Lung (tissue), 12 donors: ENCODE data around the gene UCHL5. TPM values are rescaled to one million over a fixed set of nuclear protein-coding genes. Genes with fewer than 3 reads are reported as not detected.

Source experiments
- ATAC-seq: fragments of 200-7000 bp; cut with Tn5 transposase; one replicate; pipeline ENCODE4 v1.9.1; 2020; ENCODE audit warnings: moderate number of reproducible peaks; ENCODE audit not compliant: insufficient read depth, low FRiP score
- DNase-seq, 3 donors: peaks; one replicate each; pipeline ENCODE4 v3.0.0-alpha.2; 2013 to 2017
- H3K27ac ChIP-seq, 2 donors: one replicate each; pipeline ENCODE4 v1.5.1; 2013; ENCODE audit warnings: mild to moderate bottlenecking in 2 of 2, moderate library complexity in 2 of 2, control low read depth in 1 of 2, inconsistent platforms in 1 of 2, low read depth in 1 of 2, low read length in 1 of 2
- H3K27me3 ChIP-seq, 3 donors: one replicate each; pipeline ENCODE4 v1.5.1; 2013; ENCODE audit warnings: low read length in 2 of 3; ENCODE audit not compliant: control insufficient read depth in 3 of 3, insufficient read depth in 3 of 3
- H3K36me3 ChIP-seq, 4 donors: one replicate each; pipeline ENCODE4 v1.5.1; 2013; ENCODE audit warnings: low read length in 4 of 4, mild to moderate bottlenecking in 1 of 4, moderate library complexity in 1 of 4; ENCODE audit not compliant: control insufficient read depth in 4 of 4, insufficient read depth in 4 of 4
- H3K4me1 ChIP-seq, 5 donors: one replicate each; pipeline ENCODE4 v1.5.1; 2013; ENCODE audit warnings: low read length in 5 of 5, mild to moderate bottlenecking in 2 of 5, moderate library complexity in 1 of 5; ENCODE audit not compliant: control insufficient read depth in 5 of 5, insufficient read depth in 5 of 5
- H3K4me3 ChIP-seq: one replicate; pipeline ENCODE4 v1.5.1; 2013; ENCODE audit warnings: mild to moderate bottlenecking, control low read depth, moderate library complexity
- H3K9ac ChIP-seq, 2 donors: one replicate each; pipeline ENCODE4 v1.5.1; 2013; ENCODE audit warnings: low read length in 2 of 2, control low read depth in 1 of 2; ENCODE audit not compliant: insufficient read depth in 1 of 2
- H3K9me3 ChIP-seq, 4 donors: one replicate each; pipeline ENCODE4 v1.5.1; 2013; ENCODE audit warnings: low read length in 3 of 4, mild to moderate bottlenecking in 1 of 4, moderate library complexity in 1 of 4; ENCODE audit not compliant: control insufficient read depth in 4 of 4, insufficient read depth in 3 of 4
- WGBS, 2 donors: extraction: QIAGEN DNeasy Blood & Tissue Kit; methylation state at CpG; one replicate each; pipeline ENCODE4 v1.1.7; 2013; 5-methylcytosine and 5-hydroxymethylcytosine counted together
- polyA plus RNA-seq, 2 donors: library from polyadenylated mRNA; stranded (reverse); fragments of 200-250 nt; gene quantifications; one replicate each; pipeline ENCODE4 v1.2.1, GENCODE V29; 2013
- total RNA-seq, 2 donors: library from RNA; depleted of rRNA in 1 of 2; stranded (reverse); fragments of >200 nt in 1 of 2; gene quantifications; one replicate each; pipeline ENCODE4 v1.2.1, GENCODE V29; 2014 to 2021
- TF ChIP-seq, protein P1 (sequence below): IDR thresholded peaks from 2 replicates; pipeline ENCODE4 v1.5.1; 2012; ENCODE audit warnings: mild to moderate bottlenecking; ENCODE audit errors: control extremely low read depth, extremely low read depth
- donor health status: control.
- donor health status: control.
- donor health status: Bipolar disorder and iron deficiency.
- donor health status: healthy.
- donor health status: DM: yes; HTN: yes; CAD: no.

Gene UCHL5
- total and polyA plus RNA-seq, 4 donors = 13.7 to 48.9 (median 22.9) TPM

DNA sequence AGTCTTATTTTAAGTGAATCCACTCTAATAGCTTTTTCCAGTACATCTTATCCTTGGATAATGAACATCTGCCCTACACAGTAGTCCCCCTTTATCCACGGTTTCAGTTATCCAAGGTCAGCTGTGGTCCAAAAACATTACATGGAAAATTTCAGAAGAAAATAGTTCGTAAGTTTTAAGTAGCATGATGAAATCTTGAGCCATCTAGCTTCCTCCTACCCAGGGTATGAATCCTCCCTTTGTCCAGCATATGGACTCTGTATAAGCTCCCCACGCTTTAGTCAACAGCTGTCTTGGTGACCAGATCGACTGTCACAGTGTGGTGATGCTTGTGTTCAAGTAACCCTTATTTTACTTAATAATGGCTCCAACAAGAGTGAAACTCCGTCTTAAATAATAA lies 43.5 kb upstream of the UCHL5 start:
- no peak for ATAC-seq
- Histone ChIP-seq H3K27ac (no peak overlapping the region), H3K9me3 (no peaks in the 10 kb centered on the region), H3K9ac (no peak overlapping the region), H3K36me3 (peaks cover 2 to 19% (median 15%) of the 10 kb centered on the region in 4 donors), H3K4me3 (no peak overlapping the region), H3K4me1 (peaks cover 0 to 16% (median 2%) of the 10 kb centered on the region in 5 donors), H3K27me3 (no peaks in the 10 kb centered on the region)
- WGBS, 2 donors = 82 to 90% methylated on average over 5 of the region's 5 CpGs
- no peak for DNase-seq
- TF ChIP-seq, protein P1, sequence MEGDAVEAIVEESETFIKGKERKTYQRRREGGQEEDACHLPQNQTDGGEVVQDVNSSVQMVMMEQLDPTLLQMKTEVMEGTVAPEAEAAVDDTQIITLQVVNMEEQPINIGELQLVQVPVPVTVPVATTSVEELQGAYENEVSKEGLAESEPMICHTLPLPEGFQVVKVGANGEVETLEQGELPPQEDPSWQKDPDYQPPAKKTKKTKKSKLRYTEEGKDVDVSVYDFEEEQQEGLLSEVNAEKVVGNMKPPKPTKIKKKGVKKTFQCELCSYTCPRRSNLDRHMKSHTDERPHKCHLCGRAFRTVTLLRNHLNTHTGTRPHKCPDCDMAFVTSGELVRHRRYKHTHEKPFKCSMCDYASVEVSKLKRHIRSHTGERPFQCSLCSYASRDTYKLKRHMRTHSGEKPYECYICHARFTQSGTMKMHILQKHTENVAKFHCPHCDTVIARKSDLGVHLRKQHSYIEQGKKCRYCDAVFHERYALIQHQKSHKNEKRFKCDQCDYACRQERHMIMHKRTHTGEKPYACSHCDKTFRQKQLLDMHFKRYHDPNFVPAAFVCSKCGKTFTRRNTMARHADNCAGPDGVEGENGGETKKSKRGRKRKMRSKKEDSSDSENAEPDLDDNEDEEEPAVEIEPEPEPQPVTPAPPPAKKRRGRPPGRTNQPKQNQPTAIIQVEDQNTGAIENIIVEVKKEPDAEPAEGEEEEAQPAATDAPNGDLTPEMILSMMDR = no peak

- H3K4me3 ChIP-seq = no peak overlapping the region
- ATAC-seq (no peak), DNase-seq (no peak)
- TF ChIP-seq, protein P1 = no peak
- 72 to 90% methylated on average over 11 of the region's 11 CpGs for WGBS, 2 donors
- H3K36me3 ChIP-seq = peaks cover 3 to 19% (median 16%) of the 10 kb centered on the region in 4 donors
- H3K9ac ChIP-seq = no peak overlapping the region
- no peak overlapping the region for H3K27ac ChIP-seq
- no peaks in the 10 kb centered on the region for H3K27me3 ChIP-seq
- no peaks in the 10 kb centered on the region for H3K4me1 ChIP-seq
- H3K9me3 ChIP-seq = no peaks in the 10 kb centered on the region
Measured at GRCh38 chr1:193094112-193094511, 35.0 kb upstream of the UCHL5 start.

DNA sequence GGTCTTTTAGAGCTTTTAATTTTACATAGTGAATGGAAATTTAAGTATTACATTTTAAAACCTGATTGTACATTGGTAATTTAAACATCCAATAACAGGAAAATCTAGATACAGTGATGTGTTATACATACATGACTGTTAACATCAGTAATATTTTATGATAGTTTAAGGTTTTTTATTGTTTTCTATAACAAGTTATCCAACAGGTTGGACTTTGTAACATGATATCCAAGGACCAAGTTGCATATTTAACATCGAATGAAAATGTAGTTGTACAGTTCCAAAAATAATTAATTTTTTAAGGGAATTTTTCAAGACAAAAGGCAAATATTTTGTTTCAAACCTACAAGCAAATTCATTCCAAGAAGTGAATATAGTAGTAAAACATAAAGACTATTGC lies 31.7 kb upstream of the UCHL5 start:
- Histone ChIP-seq H3K36me3 (peaks cover 4 to 13% (median 7%) of the 10 kb centered on the region in 4 donors), H3K27me3 (no peaks in the 10 kb centered on the region), H3K27ac (no peak overlapping the region), H3K4me1 (no peaks in the 10 kb centered on the region), H3K4me3 (no peak overlapping the region), H3K9ac (no peak overlapping the region), H3K9me3 (no peaks in the 10 kb centered on the region)
- TF ChIP-seq, protein P1 = no peak
- DNase-seq (no peak), ATAC-seq (no peak)
- WGBS, 2 donors = 77 to 84% methylated on average over 1 of the region's 1 CpG

- DNase-seq (no peak), ATAC-seq (no peak)
- 57 to 83% methylated on average over 3 of the region's 3 CpGs for WGBS, 2 donors
- Histone ChIP-seq H3K9ac (no peak overlapping the region), H3K4me1 (no peaks in the 10 kb centered on the region), H3K4me3 (no peak overlapping the region), H3K9me3 (no peaks in the 10 kb centered on the region), H3K36me3 (peaks cover 6 to 22% (median 12%) of the 10 kb centered on the region in 4 donors), H3K27ac (no peak overlapping the region), H3K27me3 (no peaks in the 10 kb centered on the region)
- TF ChIP-seq, protein P1 = no peak
Measured at GRCh38 chr1:193087893-193088292, 28.7 kb upstream of the UCHL5 start.
